A549 treated with CORT108297 at 1 μM for 4 hours (cell line): ENCODE data around the gene DNTT. TPM values are rescaled to one million over a fixed set of nuclear protein-coding genes. Genes with fewer than 3 reads are reported as not detected.

Experiments
- total RNA-seq: library from RNA; stranded (reverse); fragments of 200-300 nt; extraction: Qiagen RNA extraction; gene quantifications from 5 replicates; pipeline ENCODE4 v1.2.3, GENCODE V29; 2022

DNTT gene
- total RNA-seq = not detected in 5 replicates

GRCh38 chr10:96304230-96304629 lies at the start of gene DNTT:
DNTT (plus strand) TSS chr10:96304434; CDS start chr10:96304498, 64 bp downstream.

GRCh38 chr10:96271016-96271815 lies 33.0 kb upstream of the DNTT start, which contains the start of gene BLNK:
BLNK (minus strand) TSS chr10:96271569; CDS start chr10:96271398, 171 bp downstream.

GRCh38 chr10:96358851-96359540 lies 54.8 kb downstream of the DNTT start, which contains the start of gene OPALIN:
OPALIN (minus strand) TSS chr10:96359002; CDS start chr10:96358896, 106 bp downstream.

Other genes starting within 250 kb of the DNTT start
- 6.7 to 8.0 TPM (median 7.7 TPM) in 5 replicates for gene ZNF518A, start 174.1 kb upstream of the DNTT start, total RNA-seq
- gene BLNK, start 32.9 kb upstream of the DNTT start, total RNA-seq = not detected in 5 replicates
- not detected in 5 replicates for gene OPALIN, start 54.6 kb downstream of the DNTT start, total RNA-seq
- gene TLL2, start 209.5 kb downstream of the DNTT start, total RNA-seq = 0.09 to 0.15 TPM (median 0.14 TPM) in 5 replicates